ENCODE data around the gene RAB7A.
"Not testable (repeated sequence)": the region's sequence is repeated elsewhere in the genome, so short reads cannot be mapped to it uniquely, and the experiment has no call there.

The RAB7A gene

GRCh38 chr3:128710816-128711433, 15.1 kb upstream of the RAB7A start:
- DNase-seq (ENCODE audit: low read depth in 2 of 2), result no peak

GRCh38 chr3:128712848-128713247, 13.1 kb upstream of the RAB7A start:
- DNase-seq (ENCODE audit: low read depth in 2 of 2), result no peak

- DNase-seq (ENCODE audit: low read depth in 2 of 2), result peak in 1 of 2 experiments; percentile 13
Observed at GRCh38 chr3:128714887-128715491, 11.0 kb upstream of the RAB7A start.

GRCh38 chr3:128718892-128719291, 7.1 kb upstream of the RAB7A start:
- DNase-seq (ENCODE audit: low read depth in 2 of 2), result not testable (repeated sequence)

GRCh38 chr3:128720891-128721290, 5.1 kb upstream of the RAB7A start:
- no peak for DNase-seq (ENCODE audit: low read depth in 2 of 2)

GRCh38 chr3:128723477-128723876, 2.5 kb upstream of the RAB7A start:
- no peak for DNase-seq (ENCODE audit: low read depth in 2 of 2)

- DNase-seq (ENCODE audit: low read depth in 2 of 2), result no peak
Observed at GRCh38 chr3:128725547-128726022, 398 bp upstream of the RAB7A start.

GRCh38 chr3:128727059-128727458, 1.1 kb downstream of the RAB7A start:
- no peak for DNase-seq (ENCODE audit: low read depth in 2 of 2)

GRCh38 chr3:128727485-128727884, 1.5 kb downstream of the RAB7A start:
- no peak for DNase-seq (ENCODE audit: low read depth in 2 of 2)

GRCh38 chr3:128727996-128728395, 2.0 kb downstream of the RAB7A start:
- no peak for DNase-seq (ENCODE audit: low read depth in 2 of 2)

- DNase-seq (ENCODE audit: low read depth in 2 of 2), result not testable (repeated sequence)
Observed at GRCh38 chr3:128728521-128728920, 2.5 kb downstream of the RAB7A start.

GRCh38 chr3:128730471-128730870, 4.5 kb downstream of the RAB7A start:
- DNase-seq (ENCODE audit: low read depth in 2 of 2), result no peak

GRCh38 chr3:128734523-128735189, 8.7 kb downstream of the RAB7A start:
- DNase-seq (ENCODE audit: low read depth in 2 of 2), result no peak

GRCh38 chr3:128735287-128735686, 9.3 kb downstream of the RAB7A start:
- DNase-seq (ENCODE audit: low read depth in 2 of 2), result no peak

- no peak for DNase-seq (ENCODE audit: low read depth in 2 of 2)
Observed at GRCh38 chr3:128735884-128736283, 9.9 kb downstream of the RAB7A start.

- DNase-seq (ENCODE audit: low read depth in 2 of 2), result no peak
Observed at GRCh38 chr3:128736601-128737000, 10.6 kb downstream of the RAB7A start.

- no peak for DNase-seq (ENCODE audit: low read depth in 2 of 2)
Observed at GRCh38 chr3:128740621-128741020, 14.6 kb downstream of the RAB7A start.

GRCh38 chr3:128742821-128743594, 17.0 kb downstream of the RAB7A start:
- DNase-seq (ENCODE audit: low read depth in 2 of 2), result no peak

GRCh38 chr3:128745742-128746141, 19.8 kb downstream of the RAB7A start:
- DNase-seq (ENCODE audit: low read depth in 2 of 2), result no peak

- no peak for DNase-seq (ENCODE audit: low read depth in 2 of 2)
Observed at GRCh38 chr3:128746881-128747280, 20.9 kb downstream of the RAB7A start.

GRCh38 chr3:128748557-128748956, 22.6 kb downstream of the RAB7A start:
- no peak for DNase-seq (ENCODE audit: low read depth in 2 of 2)

- no peak for DNase-seq (ENCODE audit: low read depth in 2 of 2)
Observed at GRCh38 chr3:128749035-128749434, 23.1 kb downstream of the RAB7A start.

All from stimulated activated CD4-positive, alpha-beta T cell treated with anti-CD3 and anti-CD28 coated beads, Interleukin-12 subunit alpha, Interleukin-12 subunit beta, amount 100 ng/mL, for 24 hours (primary cell).